K562 (cell line): ENCODE data around the gene CRADD. TPM values are rescaled to one million over a fixed set of nuclear protein-coding genes. Genes with fewer than 3 reads are reported as not detected.

ENCODE experiments used
- DPF2 ChIP-seq: fragments of 450-650 bp; IDR thresholded peaks from 2 replicates; pipeline ENCODE4 v1.6.1; 2016
- LCOR ChIP-seq: sonication (generic); formaldehyde crosslinking; IDR thresholded peaks from 2 replicates; pipeline ENCODE4 v1.8.0; 2022; ENCODE audit warnings: mild to moderate bottlenecking, missing genetic modification reagents
- LEF1 ChIP-seq: fragments of 450-650 bp; IDR thresholded peaks from 2 replicates; pipeline ENCODE4 v1.6.1; 2016; ENCODE audit warnings: mild to moderate bottlenecking
- NFIX ChIP-seq: fragments of 250-450 bp; sonication (Bioruptor Pico); IDR thresholded peaks from 2 replicates; pipeline ENCODE4 v1.4.0; 2020; ENCODE audit warnings: low read depth, mild to moderate bottlenecking, moderate library complexity
- NR4A1 ChIP-seq, 2 experiments: fragments of 250-450 bp in 1 of 2; fragments of 450-650 bp in 1 of 2; sonication (Bioruptor Pico) in 1 of 2; IDR thresholded peaks; 2 replicates each; pipeline versions ENCODE4 v1.4.0 to v1.6.1; 2016 to 2020; ENCODE audit warnings: mild to moderate bottlenecking in 2 of 2, missing compliant biosample characterization in 1 of 2, missing genetic modification characterization in 1 of 2, moderate library complexity in 1 of 2
- SIX5 ChIP-seq, 2 experiments: IDR thresholded peaks; 2 replicates each; pipeline ENCODE4 v1.6.1; 2011; ENCODE audit warnings: low read length in 2 of 2, borderline replicate concordance in 1 of 2, low read depth in 1 of 2, mild to moderate bottlenecking in 1 of 2, moderate library complexity in 1 of 2; ENCODE audit not compliant: insufficient read depth in 1 of 2
- SMC3 ChIP-seq: conservative IDR thresholded peaks from 2 replicates; pipeline ENCODE4 v1.6.1; 2011; ENCODE audit warnings: low read depth, low read length, improper control_type of control experiment; ENCODE audit not compliant: insufficient read depth
- SNIP1 ChIP-seq: fragments of 450-650 bp; IDR thresholded peaks from 2 replicates; pipeline ENCODE4 v1.7.1; 2017; ENCODE audit warnings: low read depth, mild to moderate bottlenecking
- STAT5A ChIP-seq: IDR thresholded peaks from 2 replicates; pipeline ENCODE4 v1.6.1; 2012; ENCODE audit warnings: low read length, inconsistent platforms, borderline replicate concordance
- ZNF766 ChIP-seq: fragments of 200-800 bp; sonication (Bioruptor generic); conservative IDR thresholded peaks from 2 replicates; pipeline ENCODE4 v1.6.1; 2016; ENCODE audit warnings: missing genetic modification characterization, missing compliant biosample characterization
- polyA plus RNA-seq, 8 experiments: library from polyadenylated mRNA; depleted of rRNA in 4 of 8; stranded (reverse) in 5 of 8; unstranded in 3 of 8; fragments of >200 nt; fragmentation: Nextera tagmentation in 2 of 8; fragmentation: Illumina TruSeq in 1 of 8; extraction: Ambion mirVana in 2 of 8; extraction: Trizol in 1 of 8; gene quantifications; 2 replicates each; pipeline versions ENCODE4 v1.2.1 to v1.2.3, GENCODE V29; 2011 to 2014; ENCODE audit warnings: inconsistent platforms in 1 of 8, missing spikeins in 1 of 8
- total RNA-seq, 7 experiments: library from RNA; depleted of rRNA in 6 of 7; stranded (reverse); fragments of >200 nt in 6 of 7; fragmentation: Illumina TruSeq in 2 of 7; extraction: Trizol in 2 of 7; gene quantifications; 2 replicates each; pipeline versions ENCODE4 v1.2.1 to v1.2.3, GENCODE V29; 2011 to 2021; ENCODE audit warnings: low replicate concordance in 1 of 7
- TF ChIP-seq, protein P1 (sequence below): fragments of 450-650 bp; IDR thresholded peaks from 2 replicates; pipeline ENCODE4 v1.6.1; 2016; ENCODE audit warnings: mild to moderate bottlenecking, moderate library complexity

The CRADD gene
- total and polyA plus RNA-seq, 9 of the 15 experiments (the other 6 are each of a cell fraction or from before 2014, with no cell fraction given), result 20.5 to 41.1 (median 25.9) TPM

DNA sequence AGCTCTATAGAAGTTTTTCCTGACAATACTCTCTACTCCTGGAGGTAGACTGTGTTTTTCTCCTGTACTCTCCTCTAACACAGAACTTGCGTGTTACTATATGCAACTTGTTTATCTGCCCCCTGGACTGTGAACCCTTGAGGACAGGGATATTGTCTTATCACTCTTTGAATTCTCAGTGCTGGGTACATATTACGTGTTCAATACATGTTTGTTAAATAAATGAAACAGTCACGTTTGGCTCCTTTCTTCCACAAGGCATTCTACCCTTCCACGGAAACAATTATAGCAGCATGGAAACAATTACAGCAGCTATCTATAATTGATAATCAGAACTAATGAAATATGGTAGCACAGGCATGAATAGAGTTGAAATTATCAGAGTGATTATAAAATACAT lies 50.7 kb downstream of the CRADD start (continued):
- TF ChIP-seq SMC3 (no peak), NFIX (CRISPR knock-in tag) (no peak), SIX5 (IDR thresholded peaks at IDR 0.05; ENCODE audit: borderline replicate concordance in 1 of 2, insufficient read depth in 1 of 2, low read depth in 1 of 2, low read length in 2 of 2) (no peak), STAT5A (no peak), DPF2 (no peak), SNIP1 (no peak), LCOR (CRISPR knock-in tag) (no peak), ZNF766 (no peak), NR4A1 (CRISPR knock-in tag; IDR thresholded peaks at IDR 0.05) (no peak), NR4A1 (tag; IDR thresholded peaks at IDR 0.05) (no peak), LEF1 (no peak)
- TF ChIP-seq, protein P1, sequence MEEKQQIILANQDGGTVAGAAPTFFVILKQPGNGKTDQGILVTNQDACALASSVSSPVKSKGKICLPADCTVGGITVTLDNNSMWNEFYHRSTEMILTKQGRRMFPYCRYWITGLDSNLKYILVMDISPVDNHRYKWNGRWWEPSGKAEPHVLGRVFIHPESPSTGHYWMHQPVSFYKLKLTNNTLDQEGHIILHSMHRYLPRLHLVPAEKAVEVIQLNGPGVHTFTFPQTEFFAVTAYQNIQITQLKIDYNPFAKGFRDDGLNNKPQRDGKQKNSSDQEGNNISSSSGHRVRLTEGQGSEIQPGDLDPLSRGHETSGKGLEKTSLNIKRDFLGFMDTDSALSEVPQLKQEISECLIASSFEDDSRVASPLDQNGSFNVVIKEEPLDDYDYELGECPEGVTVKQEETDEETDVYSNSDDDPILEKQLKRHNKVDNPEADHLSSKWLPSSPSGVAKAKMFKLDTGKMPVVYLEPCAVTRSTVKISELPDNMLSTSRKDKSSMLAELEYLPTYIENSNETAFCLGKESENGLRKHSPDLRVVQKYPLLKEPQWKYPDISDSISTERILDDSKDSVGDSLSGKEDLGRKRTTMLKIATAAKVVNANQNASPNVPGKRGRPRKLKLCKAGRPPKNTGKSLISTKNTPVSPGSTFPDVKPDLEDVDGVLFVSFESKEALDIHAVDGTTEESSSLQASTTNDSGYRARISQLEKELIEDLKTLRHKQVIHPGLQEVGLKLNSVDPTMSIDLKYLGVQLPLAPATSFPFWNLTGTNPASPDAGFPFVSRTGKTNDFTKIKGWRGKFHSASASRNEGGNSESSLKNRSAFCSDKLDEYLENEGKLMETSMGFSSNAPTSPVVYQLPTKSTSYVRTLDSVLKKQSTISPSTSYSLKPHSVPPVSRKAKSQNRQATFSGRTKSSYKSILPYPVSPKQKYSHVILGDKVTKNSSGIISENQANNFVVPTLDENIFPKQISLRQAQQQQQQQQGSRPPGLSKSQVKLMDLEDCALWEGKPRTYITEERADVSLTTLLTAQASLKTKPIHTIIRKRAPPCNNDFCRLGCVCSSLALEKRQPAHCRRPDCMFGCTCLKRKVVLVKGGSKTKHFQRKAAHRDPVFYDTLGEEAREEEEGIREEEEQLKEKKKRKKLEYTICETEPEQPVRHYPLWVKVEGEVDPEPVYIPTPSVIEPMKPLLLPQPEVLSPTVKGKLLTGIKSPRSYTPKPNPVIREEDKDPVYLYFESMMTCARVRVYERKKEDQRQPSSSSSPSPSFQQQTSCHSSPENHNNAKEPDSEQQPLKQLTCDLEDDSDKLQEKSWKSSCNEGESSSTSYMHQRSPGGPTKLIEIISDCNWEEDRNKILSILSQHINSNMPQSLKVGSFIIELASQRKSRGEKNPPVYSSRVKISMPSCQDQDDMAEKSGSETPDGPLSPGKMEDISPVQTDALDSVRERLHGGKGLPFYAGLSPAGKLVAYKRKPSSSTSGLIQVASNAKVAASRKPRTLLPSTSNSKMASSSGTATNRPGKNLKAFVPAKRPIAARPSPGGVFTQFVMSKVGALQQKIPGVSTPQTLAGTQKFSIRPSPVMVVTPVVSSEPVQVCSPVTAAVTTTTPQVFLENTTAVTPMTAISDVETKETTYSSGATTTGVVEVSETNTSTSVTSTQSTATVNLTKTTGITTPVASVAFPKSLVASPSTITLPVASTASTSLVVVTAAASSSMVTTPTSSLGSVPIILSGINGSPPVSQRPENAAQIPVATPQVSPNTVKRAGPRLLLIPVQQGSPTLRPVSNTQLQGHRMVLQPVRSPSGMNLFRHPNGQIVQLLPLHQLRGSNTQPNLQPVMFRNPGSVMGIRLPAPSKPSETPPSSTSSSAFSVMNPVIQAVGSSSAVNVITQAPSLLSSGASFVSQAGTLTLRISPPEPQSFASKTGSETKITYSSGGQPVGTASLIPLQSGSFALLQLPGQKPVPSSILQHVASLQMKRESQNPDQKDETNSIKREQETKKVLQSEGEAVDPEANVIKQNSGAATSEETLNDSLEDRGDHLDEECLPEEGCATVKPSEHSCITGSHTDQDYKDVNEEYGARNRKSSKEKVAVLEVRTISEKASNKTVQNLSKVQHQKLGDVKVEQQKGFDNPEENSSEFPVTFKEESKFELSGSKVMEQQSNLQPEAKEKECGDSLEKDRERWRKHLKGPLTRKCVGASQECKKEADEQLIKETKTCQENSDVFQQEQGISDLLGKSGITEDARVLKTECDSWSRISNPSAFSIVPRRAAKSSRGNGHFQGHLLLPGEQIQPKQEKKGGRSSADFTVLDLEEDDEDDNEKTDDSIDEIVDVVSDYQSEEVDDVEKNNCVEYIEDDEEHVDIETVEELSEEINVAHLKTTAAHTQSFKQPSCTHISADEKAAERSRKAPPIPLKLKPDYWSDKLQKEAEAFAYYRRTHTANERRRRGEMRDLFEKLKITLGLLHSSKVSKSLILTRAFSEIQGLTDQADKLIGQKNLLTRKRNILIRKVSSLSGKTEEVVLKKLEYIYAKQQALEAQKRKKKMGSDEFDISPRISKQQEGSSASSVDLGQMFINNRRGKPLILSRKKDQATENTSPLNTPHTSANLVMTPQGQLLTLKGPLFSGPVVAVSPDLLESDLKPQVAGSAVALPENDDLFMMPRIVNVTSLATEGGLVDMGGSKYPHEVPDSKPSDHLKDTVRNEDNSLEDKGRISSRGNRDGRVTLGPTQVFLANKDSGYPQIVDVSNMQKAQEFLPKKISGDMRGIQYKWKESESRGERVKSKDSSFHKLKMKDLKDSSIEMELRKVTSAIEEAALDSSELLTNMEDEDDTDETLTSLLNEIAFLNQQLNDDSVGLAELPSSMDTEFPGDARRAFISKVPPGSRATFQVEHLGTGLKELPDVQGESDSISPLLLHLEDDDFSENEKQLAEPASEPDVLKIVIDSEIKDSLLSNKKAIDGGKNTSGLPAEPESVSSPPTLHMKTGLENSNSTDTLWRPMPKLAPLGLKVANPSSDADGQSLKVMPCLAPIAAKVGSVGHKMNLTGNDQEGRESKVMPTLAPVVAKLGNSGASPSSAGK, result no peak
